CD14-positive monocyte (primary cell): ENCODE data around the gene SEMA3A. TPM values are rescaled to one million over a fixed set of nuclear protein-coding genes. Genes with fewer than 3 reads are reported as not detected.

Source experiments
- DNase-seq, 3 donors: peaks; one replicate each; pipeline ENCODE4 v3.0.0-alpha.2; 2011 to 2022
- H2AFZ ChIP-seq: 2 replicates; pipeline ENCODE4 v1.6.0; 2012; ENCODE audit warnings: mild to moderate bottlenecking, low read depth, low read length, inconsistent platforms; ENCODE audit not compliant: insufficient read depth, poor library complexity, severe bottlenecking
- H3K27ac ChIP-seq, 2 donors: 1 replicate in 1 of 2; 2 replicates in 1 of 2; pipeline ENCODE4 v1.5.1; 2012 to 2013; ENCODE audit warnings: low read length in 2 of 2, control low read depth in 1 of 2, inconsistent platforms in 1 of 2, low read depth in 1 of 2, mild to moderate bottlenecking in 1 of 2
- H3K27me3 ChIP-seq, 2 donors: one replicate each; pipeline versions ENCODE4 v1.6.0 to v1.6.1; 2011 to 2013; ENCODE audit warnings: low read length in 2 of 2; ENCODE audit not compliant: control insufficient read depth in 2 of 2, insufficient read depth in 2 of 2
- H3K36me3 ChIP-seq, 2 donors: replicated peaks in 1 of 2; 1 replicate in 1 of 2; 2 replicates in 1 of 2; pipeline versions ENCODE4 v1.5.1 to v1.6.1; 2012 to 2013; ENCODE audit warnings: low read length in 2 of 2, control low read depth in 1 of 2, inconsistent platforms in 1 of 2, mild to moderate bottlenecking in 1 of 2; ENCODE audit not compliant: insufficient read depth in 2 of 2, control insufficient read depth in 1 of 2
- H3K4me1 ChIP-seq, 2 donors: 1 replicate in 1 of 2; 2 replicates in 1 of 2; pipeline versions ENCODE4 v1.5.1 to v1.6.1; 2012 to 2013; ENCODE audit warnings: low read length in 2 of 2, control low read depth in 1 of 2, inconsistent platforms in 1 of 2, mild to moderate bottlenecking in 1 of 2, moderate library complexity in 1 of 2; ENCODE audit not compliant: insufficient read depth in 2 of 2, control insufficient read depth in 1 of 2
- H3K4me2 ChIP-seq: replicated peaks from 2 replicates; pipeline ENCODE3; 2012; ENCODE audit warnings: low read length, moderate library complexity, mild to moderate bottlenecking; ENCODE audit not compliant: poor library complexity, severe bottlenecking; ENCODE audit errors: extremely low read depth
- H3K4me3 ChIP-seq, 3 experiments: fragments of 200-600 bp in 1 of 3; sonication (generic) in 1 of 3; replicated peaks in 1 of 3; 1 replicate in 2 of 3; 2 replicates in 1 of 3; pipeline ENCODE4 v1.5.1; 2011 to 2013; ENCODE audit warnings: low read length in 3 of 3, mild to moderate bottlenecking in 3 of 3, control low read depth in 2 of 3, low read depth in 2 of 3, inconsistent platforms in 1 of 3, moderate library complexity in 1 of 3
- H3K79me2 ChIP-seq: 2 replicates; pipeline ENCODE4 v1.6.0; 2012; ENCODE audit warnings: mild to moderate bottlenecking, control low read depth, inconsistent platforms, low read length, moderate library complexity; ENCODE audit not compliant: insufficient read depth
- H3K9ac ChIP-seq: 2 replicates; pipeline ENCODE4 v1.6.0; 2017; ENCODE audit warnings: low read length, mild to moderate bottlenecking; ENCODE audit not compliant: insufficient read depth, poor library complexity, severe bottlenecking
- H3K9me3 ChIP-seq, 2 donors: replicated peaks in 1 of 2; 1 replicate in 1 of 2; 2 replicates in 1 of 2; pipeline versions ENCODE4 v1.5.1 to v1.6.1; 2012 to 2013; ENCODE audit warnings: low read length in 2 of 2, control low read depth in 1 of 2; ENCODE audit not compliant: control insufficient read depth in 1 of 2, insufficient read depth in 1 of 2
- H4K20me1 ChIP-seq: 2 replicates; pipeline ENCODE4 v1.6.0; 2012; ENCODE audit warnings: mild to moderate bottlenecking, low read length, control low read depth, moderate library complexity; ENCODE audit not compliant: insufficient read depth
- H3K27ac Mint-ChIP-seq, 7 donors: one replicate each; pipeline ENCODE4 v1.8.0; 2020; ENCODE audit warnings: mild to moderate bottlenecking in 7 of 7, mixed read lengths in 7 of 7, moderate library complexity in 6 of 7, inconsistent platforms in 2 of 7
- H3K27me3 Mint-ChIP-seq, 3 donors: one replicate each; pipeline ENCODE4 v1.8.0; 2021 to 2022; ENCODE audit warnings: low read depth in 3 of 3, mild to moderate bottlenecking in 3 of 3, mixed read lengths in 3 of 3, moderate library complexity in 3 of 3, inconsistent platforms in 1 of 3
- H3K36me3 Mint-ChIP-seq, 2 donors: one replicate each; pipeline ENCODE4 v1.8.0; 2020; ENCODE audit warnings: mixed read lengths in 2 of 2, inconsistent platforms in 1 of 2, mild to moderate bottlenecking in 1 of 2
- H3K4me1 Mint-ChIP-seq: one replicate; pipeline ENCODE4 v1.8.0; 2020; ENCODE audit warnings: mild to moderate bottlenecking, mixed read lengths
- H3K4me3 Mint-ChIP-seq, 2 donors: one replicate each; pipeline ENCODE4 v1.8.0; 2020; ENCODE audit warnings: mild to moderate bottlenecking in 2 of 2, mixed read lengths in 2 of 2, moderate library complexity in 1 of 2
- H3K9me3 Mint-ChIP-seq, 7 donors: one replicate each; pipeline ENCODE4 v1.8.0; 2020 to 2022; ENCODE audit warnings: mixed read lengths in 7 of 7, mild to moderate bottlenecking in 6 of 7, moderate library complexity in 6 of 7, inconsistent platforms in 2 of 7
- WGBS: methylation state at CpG from one replicate; pipeline ENCODE4 v1.1.5; 2013; ENCODE audit warnings: missing lambda C conversion rate; ENCODE audit not compliant: insufficient coverage; 5-methylcytosine and 5-hydroxymethylcytosine counted together
- intact Hi-C, 2 donors: fragments of 100-400 bp; cut with micrococcal nuclease; formaldehyde crosslinking; loops; one replicate each; pipeline versions ENCODE4 v1.15.0 to v1.15.1; 2023
- polyA plus RNA-seq, 3 donors: library from polyadenylated mRNA; depleted of rRNA in 1 of 3; unstranded in 2 of 3; stranded (reverse) in 1 of 3; fragments of 300-500 nt in 2 of 3; fragments of >200 nt in 1 of 3; fragmentation: Illumina TruSeq in 2 of 3; gene quantifications; 1 replicate in 2 of 3; 2 replicates in 1 of 3; pipeline ENCODE4 v1.2.3, GENCODE V29; 2012 to 2021
- TF ChIP-seq, protein P1 (sequence below): fragments of 200-600 bp; IDR thresholded peaks from one replicate; pipeline ENCODE4 v1.8.0; 2022; ENCODE audit warnings: antibody characterized with exemption, mild to moderate bottlenecking

SEMA3A gene
- polyA plus RNA-seq, 3 donors = 0.03 TPM; not detected in 2

DNA sequence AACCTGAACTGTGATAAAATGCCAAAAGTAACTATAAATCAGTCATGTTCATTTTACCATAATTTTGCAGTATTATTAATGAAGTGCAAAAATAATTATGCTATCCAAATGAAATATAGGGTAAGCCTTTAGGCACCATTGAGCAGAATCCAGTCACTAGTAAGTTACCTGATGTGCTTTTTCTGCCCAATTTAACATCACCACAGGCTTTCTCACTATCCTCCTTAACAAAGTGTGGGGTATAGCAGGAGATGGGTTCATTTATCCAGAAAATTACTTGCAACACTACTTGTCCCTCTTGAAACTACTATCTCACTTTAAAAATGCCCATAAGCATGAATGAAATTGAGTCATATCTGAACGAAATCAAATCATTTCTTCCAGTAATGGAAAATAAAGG is 211.0 kb downstream of the SEMA3A start:
- H3K36me3 Mint-ChIP-seq = no peaks in the 10 kb centered on the region
- H3K9me3 Mint-ChIP-seq = peaks cover 0 to 2% (median 0%) of the 10 kb centered on the region in 7 donors
- Histone ChIP-seq H3K27ac (no peak overlapping the region), H3K9ac (no peak overlapping the region), H4K20me1 (no peaks in the 10 kb centered on the region), H3K4me1 (no peaks in the 10 kb centered on the region), H3K27me3 (no peaks in the 10 kb centered on the region), H2AFZ (no peak overlapping the region), H3K79me2 (no peaks in the 10 kb centered on the region), H3K4me3 (no peak overlapping the region), H3K9me3 (no peaks in the 10 kb centered on the region), H3K36me3 (no peaks in the 10 kb centered on the region), H3K4me2 (no peak overlapping the region)
- no peak overlapping the region for H3K27ac Mint-ChIP-seq
- TF ChIP-seq, protein P1, sequence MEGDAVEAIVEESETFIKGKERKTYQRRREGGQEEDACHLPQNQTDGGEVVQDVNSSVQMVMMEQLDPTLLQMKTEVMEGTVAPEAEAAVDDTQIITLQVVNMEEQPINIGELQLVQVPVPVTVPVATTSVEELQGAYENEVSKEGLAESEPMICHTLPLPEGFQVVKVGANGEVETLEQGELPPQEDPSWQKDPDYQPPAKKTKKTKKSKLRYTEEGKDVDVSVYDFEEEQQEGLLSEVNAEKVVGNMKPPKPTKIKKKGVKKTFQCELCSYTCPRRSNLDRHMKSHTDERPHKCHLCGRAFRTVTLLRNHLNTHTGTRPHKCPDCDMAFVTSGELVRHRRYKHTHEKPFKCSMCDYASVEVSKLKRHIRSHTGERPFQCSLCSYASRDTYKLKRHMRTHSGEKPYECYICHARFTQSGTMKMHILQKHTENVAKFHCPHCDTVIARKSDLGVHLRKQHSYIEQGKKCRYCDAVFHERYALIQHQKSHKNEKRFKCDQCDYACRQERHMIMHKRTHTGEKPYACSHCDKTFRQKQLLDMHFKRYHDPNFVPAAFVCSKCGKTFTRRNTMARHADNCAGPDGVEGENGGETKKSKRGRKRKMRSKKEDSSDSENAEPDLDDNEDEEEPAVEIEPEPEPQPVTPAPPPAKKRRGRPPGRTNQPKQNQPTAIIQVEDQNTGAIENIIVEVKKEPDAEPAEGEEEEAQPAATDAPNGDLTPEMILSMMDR = no peak
- no CpG with 5 or more reads among the region's 1 CpG for WGBS
- no peak for DNase-seq
- H3K4me3 Mint-ChIP-seq = no peak overlapping the region
- peaks cover 0 to 3% (median 1%) of the 10 kb centered on the region in 3 donors for H3K27me3 Mint-ChIP-seq
- no peaks in the 10 kb centered on the region for H3K4me1 Mint-ChIP-seq
- intact Hi-C loops = no loop called here

DNA sequence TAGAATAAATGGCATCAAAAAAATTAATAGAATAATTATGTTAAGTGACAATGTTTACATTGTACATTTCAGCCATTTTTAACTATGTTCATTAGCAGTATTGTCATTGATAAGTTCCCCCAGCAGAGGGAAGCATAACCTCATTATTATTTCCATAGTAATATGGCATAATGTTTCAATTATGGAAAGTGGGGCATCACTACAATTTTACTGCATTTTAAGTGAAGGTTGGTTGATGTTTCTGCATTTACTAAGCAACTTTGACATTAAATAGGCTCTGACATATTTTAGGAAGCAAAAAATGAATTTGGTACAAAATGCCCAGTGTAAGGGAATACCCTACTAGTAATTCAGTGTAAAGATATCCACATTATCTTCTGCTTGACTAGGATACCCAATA is 218.3 kb downstream of the SEMA3A start:
- intact Hi-C loops = loop anchor here (5.0 kb wide), 2 partner anchors 1046 to 1051 kb away; no protein-coding TSS in a partner anchor
- no peak overlapping the region for H3K4me3 ChIP-seq
- H3K79me2 ChIP-seq = no peaks in the 10 kb centered on the region
- H3K4me1 ChIP-seq = no peaks in the 10 kb centered on the region
- TF ChIP-seq, protein P1 = peak; percentile 81
- Mint-ChIP-seq H3K27me3 (peaks cover 0 to 4% (median 0%) of the 10 kb centered on the region in 3 donors), H3K27ac (no peak overlapping the region), H3K4me3 (no peak overlapping the region), H3K4me1 (no peaks in the 10 kb centered on the region), H3K36me3 (no peaks in the 10 kb centered on the region), H3K9me3 (peaks cover 0 to 2% (median 0%) of the 10 kb centered on the region in 7 donors)
- H3K27ac ChIP-seq = no peak overlapping the region
- no peaks in the 10 kb centered on the region for H3K27me3 ChIP-seq
- DNase-seq = peak; percentile 9 to 50 (median 22)
- H4K20me1 ChIP-seq = no peaks in the 10 kb centered on the region
- no peak overlapping the region for H3K9ac ChIP-seq
- no peak overlapping the region for H3K4me2 ChIP-seq
- no peaks in the 10 kb centered on the region for H3K36me3 ChIP-seq
- no peak overlapping the region for H2AFZ ChIP-seq
- no peaks in the 10 kb centered on the region for H3K9me3 ChIP-seq
